ENCODE data around the gene TRIM28.

Gene TRIM28

DNA sequence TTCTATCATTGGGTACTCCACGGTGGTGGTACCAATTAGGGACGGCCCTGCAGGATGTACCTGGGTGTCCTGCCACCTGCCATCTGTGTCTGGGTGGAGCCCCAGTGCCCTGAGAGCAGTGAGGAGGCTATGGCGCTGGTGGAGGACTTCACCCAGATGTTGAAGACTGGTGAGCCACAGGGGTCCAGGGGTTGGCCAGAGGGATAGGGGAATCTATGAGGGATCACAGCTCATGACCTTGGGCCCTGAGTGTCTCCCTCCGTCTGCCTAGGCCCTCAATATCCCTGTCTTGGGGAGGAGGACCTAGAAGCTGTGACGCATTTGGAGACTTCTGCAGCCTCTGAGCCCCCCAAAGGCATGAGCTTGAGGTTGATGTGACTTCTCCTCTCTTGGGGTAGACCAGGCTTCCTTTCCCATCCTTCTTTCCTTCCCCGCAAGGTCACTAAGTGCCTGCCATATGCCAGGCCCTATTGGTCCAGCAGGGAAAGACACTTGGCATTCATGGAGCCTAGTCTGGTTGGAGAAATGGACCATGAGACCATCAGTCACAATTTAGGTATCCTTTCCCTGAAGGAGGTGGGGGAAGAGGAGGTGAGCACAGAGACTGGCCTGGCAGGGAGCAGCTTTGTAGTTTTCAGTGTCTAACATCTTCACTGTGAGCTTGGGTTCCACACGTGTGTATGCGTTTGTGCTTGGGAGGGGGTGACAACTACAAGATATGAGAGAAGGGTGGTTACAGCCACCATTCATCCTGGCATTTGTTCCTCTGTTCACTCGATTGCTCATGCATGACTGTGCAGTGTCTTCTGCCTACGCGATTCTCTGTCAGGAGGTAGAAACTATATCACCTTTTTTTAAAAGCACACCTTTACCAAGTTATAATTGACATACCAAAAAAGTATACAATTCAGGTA, 34.4 kb downstream of the TRIM28 start:
- TF ChIP-seq CEBPB (IDR thresholded peaks at IDR 0.05): no peak
- TF ChIP-seq EP300 (IDR thresholded peaks at IDR 0.05; ENCODE audit: borderline replicate concordance): no peak
- TF ChIP-seq, protein P1, sequence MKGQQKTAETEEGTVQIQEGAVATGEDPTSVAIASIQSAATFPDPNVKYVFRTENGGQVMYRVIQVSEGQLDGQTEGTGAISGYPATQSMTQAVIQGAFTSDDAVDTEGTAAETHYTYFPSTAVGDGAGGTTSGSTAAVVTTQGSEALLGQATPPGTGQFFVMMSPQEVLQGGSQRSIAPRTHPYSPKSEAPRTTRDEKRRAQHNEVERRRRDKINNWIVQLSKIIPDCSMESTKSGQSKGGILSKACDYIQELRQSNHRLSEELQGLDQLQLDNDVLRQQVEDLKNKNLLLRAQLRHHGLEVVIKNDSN (IDR thresholded peaks at IDR 0.05): no peak
- TF ChIP-seq TCF12 (IDR thresholded peaks at IDR 0.05; ENCODE audit: low read depth): no peak
- TF ChIP-seq RAD21 (IDR thresholded peaks at IDR 0.05; ENCODE audit: low read depth): no peak
- TF ChIP-seq CREB1 (IDR thresholded peaks at IDR 0.05; ENCODE audit: low read depth): no peak
- TF ChIP-seq, protein P2, sequence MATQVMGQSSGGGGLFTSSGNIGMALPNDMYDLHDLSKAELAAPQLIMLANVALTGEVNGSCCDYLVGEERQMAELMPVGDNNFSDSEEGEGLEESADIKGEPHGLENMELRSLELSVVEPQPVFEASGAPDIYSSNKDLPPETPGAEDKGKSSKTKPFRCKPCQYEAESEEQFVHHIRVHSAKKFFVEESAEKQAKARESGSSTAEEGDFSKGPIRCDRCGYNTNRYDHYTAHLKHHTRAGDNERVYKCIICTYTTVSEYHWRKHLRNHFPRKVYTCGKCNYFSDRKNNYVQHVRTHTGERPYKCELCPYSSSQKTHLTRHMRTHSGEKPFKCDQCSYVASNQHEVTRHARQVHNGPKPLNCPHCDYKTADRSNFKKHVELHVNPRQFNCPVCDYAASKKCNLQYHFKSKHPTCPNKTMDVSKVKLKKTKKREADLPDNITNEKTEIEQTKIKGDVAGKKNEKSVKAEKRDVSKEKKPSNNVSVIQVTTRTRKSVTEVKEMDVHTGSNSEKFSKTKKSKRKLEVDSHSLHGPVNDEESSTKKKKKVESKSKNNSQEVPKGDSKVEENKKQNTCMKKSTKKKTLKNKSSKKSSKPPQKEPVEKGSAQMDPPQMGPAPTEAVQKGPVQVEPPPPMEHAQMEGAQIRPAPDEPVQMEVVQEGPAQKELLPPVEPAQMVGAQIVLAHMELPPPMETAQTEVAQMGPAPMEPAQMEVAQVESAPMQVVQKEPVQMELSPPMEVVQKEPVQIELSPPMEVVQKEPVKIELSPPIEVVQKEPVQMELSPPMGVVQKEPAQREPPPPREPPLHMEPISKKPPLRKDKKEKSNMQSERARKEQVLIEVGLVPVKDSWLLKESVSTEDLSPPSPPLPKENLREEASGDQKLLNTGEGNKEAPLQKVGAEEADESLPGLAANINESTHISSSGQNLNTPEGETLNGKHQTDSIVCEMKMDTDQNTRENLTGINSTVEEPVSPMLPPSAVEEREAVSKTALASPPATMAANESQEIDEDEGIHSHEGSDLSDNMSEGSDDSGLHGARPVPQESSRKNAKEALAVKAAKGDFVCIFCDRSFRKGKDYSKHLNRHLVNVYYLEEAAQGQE (IDR thresholded peaks at IDR 0.05; ENCODE audit: low read depth): no peak
- no peak for TF ChIP-seq EGR1 (IDR thresholded peaks at IDR 0.05)
- no peak for TF ChIP-seq FOXM1 (IDR thresholded peaks at IDR 0.05; ENCODE audit: borderline replicate concordance, low read depth)

DNA sequence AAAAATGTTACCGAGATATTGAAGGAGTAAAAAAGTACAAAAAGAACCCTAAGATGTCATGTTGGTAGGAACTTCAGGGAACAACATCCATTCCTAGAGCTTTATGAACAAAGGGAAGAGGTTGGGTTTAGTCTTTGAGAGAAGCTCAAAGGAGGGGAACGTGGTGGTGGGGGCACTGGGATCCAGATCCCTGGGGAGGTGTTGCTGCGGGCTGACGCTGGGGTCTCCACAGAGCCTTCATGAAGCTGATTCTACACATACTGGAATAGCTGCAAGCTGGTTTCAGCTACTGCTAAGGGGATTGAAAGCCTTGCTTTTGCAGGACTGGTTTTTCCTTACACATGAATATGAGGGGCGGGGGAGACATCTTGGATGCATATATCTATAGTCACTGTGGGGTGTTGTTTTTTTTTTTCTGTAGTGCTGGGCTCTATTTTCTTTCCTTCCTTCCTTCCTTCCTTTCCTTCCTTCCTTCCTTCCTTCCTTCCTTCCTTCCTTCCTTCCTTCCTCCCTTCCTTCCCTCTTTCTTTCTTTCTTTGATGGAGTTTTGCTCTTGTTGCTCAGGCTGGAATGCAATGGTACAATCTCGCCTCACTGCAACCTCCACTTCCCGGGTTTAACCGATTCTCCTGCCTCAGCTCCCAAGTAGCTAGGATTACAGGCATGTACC, 35.7 kb downstream of the TRIM28 start:
- TF ChIP-seq FOXM1 (IDR thresholded peaks at IDR 0.05; ENCODE audit: borderline replicate concordance, low read depth) (no peak), EGR1 (IDR thresholded peaks at IDR 0.05) (no peak), CREB1 (IDR thresholded peaks at IDR 0.05; ENCODE audit: low read depth) (no peak), YY1 (IDR thresholded peaks at IDR 0.05; ENCODE audit: low read depth) (no peak), TCF12 (IDR thresholded peaks at IDR 0.05; ENCODE audit: low read depth) (no peak), CEBPB (IDR thresholded peaks at IDR 0.05) (no peak)

DNA sequence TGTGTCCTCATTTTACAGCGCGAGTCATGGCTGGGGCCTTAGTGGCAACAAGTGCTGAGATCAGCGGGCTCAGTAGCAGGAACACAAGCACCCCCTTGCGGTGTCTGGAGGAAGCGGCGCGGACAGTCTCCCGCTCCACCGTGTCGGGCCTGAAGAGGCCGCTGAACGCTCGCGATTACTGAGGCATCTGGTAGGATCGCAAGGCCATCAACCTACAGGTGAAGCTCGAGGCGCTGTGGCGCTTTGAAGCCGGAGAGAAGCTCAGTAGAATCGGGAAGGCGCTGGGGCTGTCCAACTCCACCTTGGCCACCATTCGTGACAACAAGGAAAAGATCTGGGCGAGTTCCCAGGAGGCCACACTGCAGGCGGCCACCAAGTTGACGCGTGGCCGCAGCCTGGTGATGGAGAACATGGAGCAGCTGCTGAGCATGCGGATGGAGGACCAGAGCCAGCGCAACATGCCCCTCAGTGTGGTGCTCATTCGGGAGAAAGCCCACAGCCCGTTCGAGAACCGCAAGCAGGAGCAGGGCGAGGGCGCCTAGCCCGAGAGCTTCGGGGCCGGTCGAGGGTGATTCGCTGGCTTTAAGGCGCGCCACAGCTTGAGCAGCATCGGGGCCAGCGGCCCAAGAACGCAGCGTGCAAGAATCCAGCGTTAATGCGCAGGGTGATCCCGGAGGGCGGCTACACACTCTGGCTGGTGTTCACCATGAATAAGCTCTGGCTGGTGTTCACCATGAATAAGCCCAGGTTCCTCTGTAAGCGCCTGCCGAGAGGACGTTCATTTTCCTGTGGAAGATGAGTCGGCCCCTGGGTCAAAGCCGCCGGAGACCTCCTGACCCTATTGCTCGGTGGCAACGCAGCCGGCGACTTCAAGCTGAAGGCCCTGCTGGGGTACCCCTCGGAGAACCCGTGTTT, 37.6 kb downstream of the TRIM28 start:
- TF ChIP-seq NFIC (IDR thresholded peaks at IDR 0.05) (no peak), EP300 (IDR thresholded peaks at IDR 0.05; ENCODE audit: borderline replicate concordance) (no peak), EGR1 (IDR thresholded peaks at IDR 0.05) (no peak), ZBTB7A (IDR thresholded peaks at IDR 0.05; ENCODE audit: low read depth) (no peak), TCF12 (IDR thresholded peaks at IDR 0.05; ENCODE audit: low read depth) (no peak)
- TF ChIP-seq, protein P3, sequence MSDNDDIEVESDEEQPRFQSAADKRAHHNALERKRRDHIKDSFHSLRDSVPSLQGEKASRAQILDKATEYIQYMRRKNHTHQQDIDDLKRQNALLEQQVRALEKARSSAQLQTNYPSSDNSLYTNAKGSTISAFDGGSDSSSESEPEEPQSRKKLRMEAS (IDR thresholded peaks at IDR 0.05): no peak

DNA sequence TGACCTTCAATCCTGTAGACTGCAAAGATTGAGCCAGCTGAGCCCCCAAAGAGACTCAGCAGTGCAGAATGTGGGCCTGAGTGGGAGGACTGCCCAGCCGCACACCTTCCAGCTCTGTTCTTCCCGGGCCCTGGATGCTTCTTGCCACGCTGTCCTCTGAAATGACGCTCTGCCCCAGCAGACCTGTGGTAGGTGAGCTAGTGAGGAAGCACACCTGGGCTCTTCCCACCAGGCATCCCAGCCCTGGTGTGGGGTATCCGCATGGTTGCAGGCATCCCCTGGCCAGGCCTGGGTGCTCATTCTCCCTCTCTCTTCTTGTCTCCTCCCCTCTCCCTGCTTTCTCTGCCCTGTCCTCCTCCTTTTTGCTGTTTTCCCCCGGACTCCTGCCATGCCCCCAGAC, 39.1 kb downstream of the TRIM28 start:
- TF ChIP-seq, protein P1 (IDR thresholded peaks at IDR 0.05): no peak
- no peak for TF ChIP-seq YY1 (IDR thresholded peaks at IDR 0.05; ENCODE audit: low read depth)
- TF ChIP-seq EP300 (IDR thresholded peaks at IDR 0.05; ENCODE audit: borderline replicate concordance): no peak
- TF ChIP-seq NFIC (IDR thresholded peaks at IDR 0.05): no peak
- no peak for TF ChIP-seq TAF1 (IDR thresholded peaks at IDR 0.05; ENCODE audit: low read depth)
- TF ChIP-seq, protein P3 (IDR thresholded peaks at IDR 0.05): no peak
- no peak for TF ChIP-seq FOXM1 (IDR thresholded peaks at IDR 0.05; ENCODE audit: borderline replicate concordance, low read depth)
- no peak for TF ChIP-seq ZBTB7A (IDR thresholded peaks at IDR 0.05; ENCODE audit: low read depth)
- TF ChIP-seq RAD21 (IDR thresholded peaks at IDR 0.05; ENCODE audit: low read depth): no peak
- no peak for TF ChIP-seq CREB1 (IDR thresholded peaks at IDR 0.05; ENCODE audit: low read depth)
- TF ChIP-seq EGR1 (IDR thresholded peaks at IDR 0.05): no peak
- TF ChIP-seq, protein P2 (IDR thresholded peaks at IDR 0.05; ENCODE audit: low read depth): no peak
- TF ChIP-seq TEAD4 (IDR thresholded peaks at IDR 0.05): no peak
- TF ChIP-seq CEBPB (IDR thresholded peaks at IDR 0.05): no peak
- TF ChIP-seq TCF12 (IDR thresholded peaks at IDR 0.05; ENCODE audit: low read depth): no peak
